Natural killer cell treated with Interleukin-12 subunit alpha and Interleukin-12 subunit beta and Interleukin-15 and Interleukin-18, amount 100 ng/mL, for 72 hours (primary cell): Measurements from ENCODE around the gene MERTK. TPM values are rescaled to one million over a fixed set of nuclear protein-coding genes. Genes with fewer than 3 reads are reported as not detected.
A peak's percentile ranks its signal among the peaks of the same experiment; 100 is the strongest.

Experiments used
- ATAC-seq, 2 donors: fragments of 150-1000 bp; cut with Tn5 transposase in 1 of 2; sonication (Bioruptor Pico), chemical (Tn5 transposase) in 1 of 2; 2 replicates each; pipeline ENCODE4 v1.10.0; 2021
- DNase-seq: peaks from one replicate; pipeline ENCODE4 v3.0.0; 2022; ENCODE audit warnings: low spot score
- H3K27ac Mint-ChIP-seq, 2 donors: 1 replicate in 1 of 2; 2 replicates in 1 of 2; pipeline ENCODE4 v1.8.0; 2022; ENCODE audit warnings: mixed read lengths in 2 of 2, mild to moderate bottlenecking in 1 of 2, moderate library complexity in 1 of 2
- H3K27me3 Mint-ChIP-seq, 2 donors: 1 replicate in 1 of 2; 2 replicates in 1 of 2; pipeline ENCODE4 v1.8.0; 2022; ENCODE audit warnings: mixed read lengths in 2 of 2
- H3K36me3 Mint-ChIP-seq: one replicate; pipeline ENCODE4 v1.8.0; 2022; ENCODE audit warnings: mixed read lengths
- H3K4me1 Mint-ChIP-seq, 2 donors: 1 replicate in 1 of 2; 2 replicates in 1 of 2; pipeline ENCODE4 v1.8.0; 2022; ENCODE audit warnings: low read depth in 2 of 2, mixed read lengths in 2 of 2, mild to moderate bottlenecking in 1 of 2
- H3K4me3 Mint-ChIP-seq: one replicate; pipeline ENCODE4 v1.8.0; 2022; ENCODE audit warnings: mixed read lengths
- H3K9me3 Mint-ChIP-seq: 2 replicates; pipeline ENCODE4 v1.8.0; 2022; ENCODE audit warnings: mixed read lengths
- total RNA-seq, 2 donors: library from RNA; stranded (reverse); gene quantifications; one replicate each; pipeline ENCODE4 v1.2.3, GENCODE V29; 2022

MERTK gene
- total RNA-seq, 2 donors from 2014 or later, result 0.40 to 0.67 TPM

DNA sequence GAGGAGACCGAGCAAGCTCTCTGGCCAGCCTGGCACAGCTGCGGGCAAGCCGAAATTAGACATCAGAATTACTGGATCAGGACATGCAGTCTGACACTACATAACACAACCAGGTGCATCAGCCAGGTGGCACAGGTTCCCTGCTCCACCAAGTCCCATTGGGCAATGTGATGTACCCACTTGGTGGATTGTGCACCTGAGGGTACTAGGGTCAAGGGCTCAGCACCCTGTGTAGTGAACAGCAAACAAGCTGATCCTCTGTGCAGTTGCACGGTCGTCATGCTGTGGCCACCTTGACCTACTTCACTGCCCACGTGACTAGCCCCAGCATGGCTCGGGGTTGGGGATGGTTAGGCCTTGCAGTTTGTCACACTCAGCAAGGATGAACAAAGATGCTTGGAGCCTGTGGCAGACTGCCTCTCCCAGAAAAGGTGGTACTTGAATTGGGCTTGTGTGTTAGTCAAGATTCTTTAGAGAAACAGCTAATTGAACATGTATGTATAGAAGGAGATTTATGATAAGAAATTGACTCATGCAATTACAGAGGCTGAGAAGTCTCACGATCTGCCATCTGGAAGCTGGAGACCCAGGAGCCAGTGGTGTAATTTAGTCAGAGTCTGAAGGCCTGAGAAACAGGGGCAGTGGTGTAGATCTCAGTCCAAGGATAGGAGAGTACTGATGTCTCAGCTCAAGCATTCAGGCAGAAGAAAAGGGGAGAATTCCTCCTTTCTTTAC is 85.2 kb downstream of the MERTK start:
- no peak for DNase-seq
- Mint-ChIP-seq H3K27ac (no peak overlapping the region), H3K36me3 (no peaks in the 10 kb centered on the region), H3K9me3 (no peaks in the 10 kb centered on the region), H3K4me3 (no peak overlapping the region), H3K4me1 (peaks cover 0 to 12% of the 10 kb centered on the region in 2 donors), H3K27me3 (no peaks in the 10 kb centered on the region)
- no peak for ATAC-seq

GRCh38 chr2:111984213-111984604 is 85.8 kb downstream of the MERTK start:
- Mint-ChIP-seq H3K4me3 (no peak overlapping the region), H3K36me3 (no peaks in the 10 kb centered on the region)

GRCh38 chr2:111985514-111985913 is 87.1 kb downstream of the MERTK start:
- H3K4me1 Mint-ChIP-seq, result peaks cover 0 to 12% of the 10 kb centered on the region in 2 donors
- H3K36me3 Mint-ChIP-seq, result no peaks in the 10 kb centered on the region
- no peaks in the 10 kb centered on the region for H3K9me3 Mint-ChIP-seq
- no peaks in the 10 kb centered on the region for H3K27me3 Mint-ChIP-seq
- no peak overlapping the region for H3K27ac Mint-ChIP-seq
- no peak for DNase-seq
- no peak for ATAC-seq
- no peak overlapping the region for H3K4me3 Mint-ChIP-seq

More at GRCh38 chr2:111984213-111984604, 85.8 kb downstream of the MERTK start:
- no peak overlapping the region for H3K27ac Mint-ChIP-seq
- no peaks in the 10 kb centered on the region for H3K9me3 Mint-ChIP-seq
- no peaks in the 10 kb centered on the region for H3K27me3 Mint-ChIP-seq
- H3K4me1 Mint-ChIP-seq, result peaks cover 0 to 12% of the 10 kb centered on the region in 2 donors
- no peak for DNase-seq
- ATAC-seq, result no peak

GRCh38 chr2:111986116-111986900 is 87.9 kb downstream of the MERTK start:
- no peak for ATAC-seq
- Mint-ChIP-seq H3K9me3 (no peaks in the 10 kb centered on the region), H3K27me3 (no peaks in the 10 kb centered on the region), H3K4me3 (no peak overlapping the region), H3K27ac (no peak overlapping the region), H3K4me1 (peaks cover 0 to 12% of the 10 kb centered on the region in 2 donors), H3K36me3 (no peaks in the 10 kb centered on the region)
- no peak for DNase-seq

DNA sequence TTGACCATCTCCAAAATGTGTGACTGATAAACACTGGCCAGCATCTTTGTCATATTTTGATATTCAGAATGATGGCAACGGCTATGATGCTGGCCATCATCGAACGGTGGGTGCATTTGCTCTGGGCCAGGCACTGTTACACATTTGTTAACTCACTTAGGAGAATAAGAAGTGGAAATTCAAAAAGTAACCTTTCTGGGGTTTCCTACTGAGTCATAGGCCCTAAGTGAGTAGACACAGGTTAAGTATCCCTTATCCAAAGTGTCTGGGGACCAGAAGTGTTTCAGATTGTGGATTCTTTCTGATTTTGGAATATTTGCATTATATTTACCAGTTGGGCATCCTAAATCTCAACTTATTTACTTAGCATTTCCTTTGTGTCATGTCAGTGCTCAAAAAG is 92.0 kb downstream of the MERTK start:
- DNase-seq (no peak), ATAC-seq (no peak)
- Mint-ChIP-seq H3K4me1 (no peaks in the 10 kb centered on the region), H3K27me3 (no peaks in the 10 kb centered on the region), H3K36me3 (no peaks in the 10 kb centered on the region), H3K27ac (no peak overlapping the region), H3K9me3 (no peaks in the 10 kb centered on the region), H3K4me3 (no peak overlapping the region)

- Mint-ChIP-seq H3K27me3 (no peaks in the 10 kb centered on the region), H3K36me3 (no peaks in the 10 kb centered on the region), H3K4me1 (no peaks in the 10 kb centered on the region), H3K27ac (no peak overlapping the region), H3K9me3 (no peaks in the 10 kb centered on the region), H3K4me3 (no peak overlapping the region)
- no peak for ATAC-seq
- no peak for DNase-seq
These were observed 92.4 kb downstream of the MERTK start for GRCh38 chr2:111990856-111991255.

GRCh38 chr2:111994042-111994441 is 95.6 kb downstream of the MERTK start:
- Mint-ChIP-seq H3K9me3 (no peaks in the 10 kb centered on the region), H3K4me3 (no peak overlapping the region), H3K27ac (no peak overlapping the region)

DNA sequence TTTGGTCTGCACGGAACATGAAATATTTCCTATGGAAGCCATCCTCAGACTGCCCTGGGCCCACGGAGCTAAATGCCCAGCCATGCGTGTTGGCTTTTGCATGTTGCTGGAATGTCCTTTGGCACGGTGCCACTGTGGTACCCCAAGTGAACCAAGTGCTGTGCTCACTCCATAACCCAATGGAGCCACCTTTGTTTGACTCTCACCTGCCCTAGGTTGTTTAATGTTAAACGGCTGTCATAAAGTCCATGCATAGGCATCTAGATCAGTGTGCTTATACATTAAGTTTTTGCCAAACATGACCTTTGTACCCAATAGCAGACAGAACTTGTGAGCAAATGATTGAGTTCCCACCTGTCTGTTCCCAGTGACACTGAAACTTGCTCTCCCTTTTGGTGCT is 96.7 kb downstream of the MERTK start:
- no peak for ATAC-seq
- Mint-ChIP-seq H3K4me3 (no peak overlapping the region), H3K27me3 (peaks cover 0 to under 1% of the 10 kb centered on the region in 2 donors), H3K9me3 (no peaks in the 10 kb centered on the region), H3K4me1 (no peaks in the 10 kb centered on the region), H3K27ac (peak overlapping the region in 1 of 2 donors; percentile 33), H3K36me3 (no peaks in the 10 kb centered on the region)
- no peak for DNase-seq

More at GRCh38 chr2:111994042-111994441, 95.6 kb downstream of the MERTK start:
- H3K27me3 Mint-ChIP-seq, result no peaks in the 10 kb centered on the region
- DNase-seq, result no peak
- H3K4me1 Mint-ChIP-seq, result no peaks in the 10 kb centered on the region
- H3K36me3 Mint-ChIP-seq, result no peaks in the 10 kb centered on the region
- no peak for ATAC-seq

GRCh38 chr2:111999809-112000208 is 101.4 kb downstream of the MERTK start:
- no peak for ATAC-seq
- DNase-seq, result no peak
- Mint-ChIP-seq H3K27ac (no peak overlapping the region), H3K4me1 (peaks cover 0 to 6% of the 10 kb centered on the region in 2 donors), H3K27me3 (peaks cover 0 to 12% of the 10 kb centered on the region in 2 donors), H3K36me3 (no peaks in the 10 kb centered on the region), H3K9me3 (no peaks in the 10 kb centered on the region), H3K4me3 (no peak overlapping the region)

DNA sequence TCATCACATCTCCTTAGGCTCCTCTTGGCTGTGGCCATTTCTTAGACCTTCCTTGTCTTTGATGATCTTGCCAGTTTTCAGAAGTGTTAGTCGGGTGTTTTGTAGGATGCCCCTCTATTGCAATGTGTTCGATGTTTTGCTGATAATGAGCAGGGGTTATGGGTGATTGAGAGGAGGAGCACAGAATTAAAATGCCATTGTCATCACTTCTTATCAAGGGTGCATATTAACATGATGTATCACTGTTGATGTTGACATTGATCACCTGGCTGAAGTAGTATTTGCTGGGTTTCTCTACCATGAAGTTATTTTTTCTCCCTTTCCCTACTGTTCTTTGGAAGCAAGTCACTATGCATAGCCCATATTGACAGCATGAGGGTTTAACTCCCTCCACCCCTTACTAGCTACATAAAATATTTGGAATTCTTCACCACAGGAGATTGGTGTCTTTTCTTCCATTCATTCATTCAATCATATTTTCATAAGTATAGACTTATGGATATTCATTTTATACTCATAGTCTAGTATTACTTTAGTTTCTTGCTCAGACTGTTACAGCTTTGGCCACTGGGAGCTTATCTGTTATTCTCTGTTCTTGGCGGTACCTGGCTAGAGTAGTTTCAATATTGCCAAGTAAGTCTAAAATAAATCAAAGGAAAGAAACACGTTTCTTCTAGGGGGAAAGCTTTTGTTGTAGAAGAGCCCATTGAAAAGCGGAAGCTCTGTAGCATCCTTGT is 102.2 kb downstream of the MERTK start:
- DNase-seq (no peak), ATAC-seq (no peak)
- no peak overlapping the region for H3K27ac Mint-ChIP-seq
- H3K9me3 Mint-ChIP-seq, result no peaks in the 10 kb centered on the region
- no peaks in the 10 kb centered on the region for H3K36me3 Mint-ChIP-seq
- H3K27me3 Mint-ChIP-seq, result peaks cover 0 to 12% of the 10 kb centered on the region in 2 donors
- H3K4me1 Mint-ChIP-seq, result peaks cover 0 to 6% of the 10 kb centered on the region in 2 donors
- H3K4me3 Mint-ChIP-seq, result no peak overlapping the region

DNA sequence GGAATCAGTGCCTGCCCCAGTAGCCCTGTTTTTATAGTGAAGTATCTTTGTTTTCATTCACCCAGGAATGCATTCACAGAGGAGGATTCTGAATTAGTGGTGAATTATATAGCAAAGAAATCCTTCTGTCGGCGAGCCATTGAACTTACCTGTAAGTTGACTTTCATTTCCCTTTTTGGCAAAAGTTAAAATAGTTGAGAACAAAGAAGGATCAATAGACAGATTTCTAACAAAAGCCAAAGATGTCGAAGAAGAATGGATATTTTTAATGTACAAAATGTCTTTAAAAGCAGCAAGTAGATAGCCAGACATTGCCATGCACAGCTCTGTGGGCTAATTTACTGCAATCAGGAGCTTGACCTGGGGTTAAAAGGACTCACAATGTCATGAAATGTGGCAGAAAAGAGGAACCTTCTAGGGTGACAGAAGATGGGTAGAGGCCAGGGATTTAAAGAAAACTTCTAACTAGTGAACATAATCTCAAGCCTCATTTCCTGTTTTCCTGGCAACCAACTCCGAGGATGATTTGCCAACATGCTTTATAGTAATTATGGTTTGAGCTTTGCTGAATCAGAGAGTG is 102.8 kb downstream of the MERTK start:
- H3K4me3 Mint-ChIP-seq, result no peak overlapping the region

GRCh38 chr2:112001942-112002341 is 103.5 kb downstream of the MERTK start:
- Mint-ChIP-seq H3K4me3 (no peak overlapping the region), H3K36me3 (no peaks in the 10 kb centered on the region), H3K27me3 (peaks cover 0 to 12% of the 10 kb centered on the region in 2 donors), H3K4me1 (peaks cover 0 to 6% of the 10 kb centered on the region in 2 donors), H3K9me3 (no peaks in the 10 kb centered on the region), H3K27ac (no peak overlapping the region)
- no peak for ATAC-seq
- DNase-seq, result no peak

More for the DNA sequence above, 102.8 kb downstream of the MERTK start:
- no peak for DNase-seq
- Mint-ChIP-seq H3K4me1 (peaks cover 0 to 6% of the 10 kb centered on the region in 2 donors), H3K9me3 (no peaks in the 10 kb centered on the region), H3K27me3 (peaks cover 0 to 12% of the 10 kb centered on the region in 2 donors), H3K36me3 (no peaks in the 10 kb centered on the region), H3K27ac (no peak overlapping the region)
- no peak for ATAC-seq

DNA sequence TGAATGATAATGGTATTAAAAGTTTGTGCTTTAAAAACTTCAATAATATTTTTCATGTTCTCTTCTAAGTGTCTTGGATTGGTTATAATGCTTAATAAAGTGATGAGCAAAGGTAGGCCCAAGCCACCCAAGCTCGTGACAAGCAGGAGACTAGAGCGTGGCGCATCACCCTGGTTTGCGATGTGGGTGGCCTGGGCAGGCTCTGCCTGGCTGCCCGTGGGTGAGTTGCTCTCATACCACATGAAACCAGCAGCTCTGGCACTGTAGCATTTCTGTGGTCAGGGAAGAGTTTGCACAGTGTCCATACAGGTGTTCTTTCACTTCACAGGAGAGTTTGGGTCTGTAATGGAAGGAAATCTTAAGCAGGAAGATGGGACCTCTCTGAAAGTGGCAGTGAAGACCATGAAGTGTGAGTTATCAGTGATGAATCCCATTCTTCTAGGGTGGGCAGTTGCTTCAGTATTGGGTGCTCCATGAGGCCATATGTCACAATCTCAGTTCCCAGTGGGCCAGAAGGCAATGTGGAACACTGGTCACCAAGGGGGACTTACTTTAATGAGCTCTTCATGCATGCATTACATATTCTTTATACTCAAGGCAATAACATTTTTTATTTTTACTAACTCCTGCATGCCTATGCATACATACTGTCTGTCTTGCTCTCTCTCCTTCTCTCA is 105.3 kb downstream of the MERTK start:
- ATAC-seq, result no peak

More for the DNA sequence above, 105.3 kb downstream of the MERTK start:
- Mint-ChIP-seq H3K27ac (no peak overlapping the region), H3K27me3 (peaks cover 0 to 12% of the 10 kb centered on the region in 2 donors), H3K4me3 (no peak overlapping the region), H3K36me3 (no peaks in the 10 kb centered on the region), H3K4me1 (peaks cover 0 to 6% of the 10 kb centered on the region in 2 donors), H3K9me3 (no peaks in the 10 kb centered on the region)
- DNase-seq, result no peak
